Activated CD4-positive, alpha-beta T cell treated with anti-CD3 and anti-CD28 coated beads for 1 hour (primary cell): ENCODE data around the gene MAPK1IP1L.
A peak's percentile ranks its signal among the peaks of the same experiment; 100 is the strongest.

Experiments
- DNase-seq: peaks from one replicate; pipeline ENCODE4 v3.0.0-alpha.2; 2020

Gene MAPK1IP1L

GRCh38 chr14:55098561-55098898, 47.1 kb downstream of the MAPK1IP1L start:
- DNase-seq = no peak

GRCh38 chr14:55099756-55100155, 48.3 kb downstream of the MAPK1IP1L start:
- DNase-seq = no peak

DNA sequence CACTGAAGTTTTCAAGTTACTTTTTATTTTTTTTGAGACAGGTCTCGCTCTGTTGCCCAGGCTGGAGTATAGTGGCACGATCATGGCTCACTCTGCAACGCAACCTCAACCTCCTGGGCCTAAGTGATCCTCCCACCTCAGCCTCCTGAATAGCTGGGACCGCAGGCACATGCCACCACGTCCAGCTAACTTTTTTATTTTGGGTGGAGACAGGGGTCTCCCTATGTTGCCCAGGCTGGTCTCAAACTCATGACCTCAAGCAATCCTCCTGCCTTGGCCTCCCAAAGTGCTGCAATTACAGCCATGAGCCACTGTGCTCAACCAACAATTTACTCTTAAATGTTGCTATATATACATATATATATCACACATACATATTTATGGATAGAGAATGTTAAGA, 50.3 kb downstream of the MAPK1IP1L start:
- DNase-seq = no peak

DNA sequence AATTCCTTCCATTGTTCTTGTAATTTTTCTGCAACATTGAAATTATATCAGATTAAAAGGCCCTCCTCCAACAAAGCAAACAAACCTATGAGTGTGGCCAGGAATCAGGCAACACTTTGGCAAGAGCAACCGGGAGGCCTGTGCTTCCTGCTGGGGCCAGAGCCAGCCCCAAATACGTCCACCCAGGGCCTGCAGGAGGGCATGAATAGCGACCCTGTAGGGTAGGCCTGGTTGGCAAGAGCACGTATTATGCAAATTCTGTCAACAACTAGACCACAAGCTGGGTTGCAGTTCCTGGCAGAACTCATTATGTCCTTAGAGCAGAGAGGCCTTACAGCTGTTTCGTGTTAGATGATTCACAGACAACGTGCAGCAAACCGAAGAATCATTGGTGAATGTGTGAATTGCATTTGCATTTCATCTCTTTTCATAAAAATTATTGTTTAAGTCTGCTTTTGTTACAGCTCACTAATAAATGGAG, 50.7 kb downstream of the MAPK1IP1L start:
- DNase-seq = no peak

DNA sequence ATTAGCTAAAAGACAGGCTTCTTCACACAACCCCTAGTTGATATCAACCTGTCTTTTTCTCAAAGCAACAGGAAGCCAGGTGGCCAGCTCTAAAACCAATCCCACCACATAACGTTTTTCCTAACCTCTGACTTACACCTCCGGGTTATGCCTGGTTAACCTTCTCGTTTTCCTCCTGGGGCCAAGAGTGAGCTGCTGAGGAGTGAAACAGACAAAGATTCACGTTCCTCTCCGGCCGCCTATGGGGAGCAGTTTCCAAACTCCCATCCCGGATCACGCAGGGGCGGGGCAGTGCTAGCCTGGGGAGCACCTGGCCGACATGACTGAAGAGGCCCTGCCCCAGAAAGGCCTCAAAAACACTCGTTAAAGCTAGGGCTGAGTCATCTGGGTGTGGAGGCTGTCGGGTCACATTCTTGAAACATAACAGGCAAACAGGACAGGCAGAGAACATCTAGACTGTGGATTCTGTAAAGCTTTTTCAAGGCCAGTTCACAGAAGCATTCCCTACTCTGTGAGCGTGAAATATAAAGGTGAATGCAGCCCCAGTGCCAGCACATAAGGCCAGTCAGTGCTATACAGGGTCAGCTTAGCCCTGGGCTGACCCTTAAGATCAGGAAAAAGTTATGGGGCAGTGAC, 51.7 kb downstream of the MAPK1IP1L start:
- peak; percentile 19 for DNase-seq

- no peak for DNase-seq
These were observed 52.8 kb downstream of the MAPK1IP1L start for GRCh38 chr14:55103971-55104954.

- no peak for DNase-seq
These were observed 54.5 kb downstream of the MAPK1IP1L start for GRCh38 chr14:55105991-55106390.

GRCh38 chr14:55107766-55108554, 56.5 kb downstream of the MAPK1IP1L start:
- DNase-seq = no peak

DNA sequence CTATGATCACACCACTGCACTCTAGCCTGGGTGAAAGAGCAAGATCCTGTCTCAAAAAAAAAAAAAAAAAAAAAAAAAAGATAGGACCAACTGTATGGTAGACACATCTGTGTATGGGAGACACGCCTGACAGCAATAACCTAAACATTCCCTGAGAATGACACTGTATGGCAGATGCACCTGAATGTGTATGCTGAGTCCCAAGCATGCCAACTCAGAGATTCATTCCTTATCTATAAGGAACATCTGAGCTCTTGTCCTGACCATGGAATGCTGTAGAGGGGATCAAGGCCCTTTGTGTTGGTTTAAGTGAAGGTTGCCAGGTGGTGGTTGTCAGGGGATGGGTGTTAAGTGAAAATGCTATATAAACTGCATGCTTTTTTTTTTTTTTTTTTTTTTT, 58.4 kb downstream of the MAPK1IP1L start:
- DNase-seq = no peak

GRCh38 chr14:55111122-55111708, 59.8 kb downstream of the MAPK1IP1L start:
- DNase-seq = no peak

DNA sequence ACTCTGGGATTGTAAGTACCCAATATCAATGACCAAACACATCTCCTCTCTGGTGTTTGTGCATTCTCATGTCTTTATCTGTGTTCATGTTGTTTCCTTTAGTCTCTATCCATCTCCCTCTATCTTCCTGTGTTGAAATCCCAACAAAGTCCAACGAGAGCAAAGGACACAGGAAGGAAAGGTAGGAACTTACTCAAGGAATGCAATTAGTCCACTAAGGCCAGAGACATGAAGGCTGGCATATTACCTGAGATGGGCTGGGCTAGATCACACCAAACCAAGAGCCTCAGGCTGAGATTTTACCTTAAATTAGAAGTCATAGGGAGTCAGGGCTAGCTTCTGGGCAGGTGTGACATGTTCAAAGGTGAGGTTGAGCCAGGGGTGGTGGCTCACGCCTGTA, 63.3 kb downstream of the MAPK1IP1L start:
- DNase-seq = no peak

DNA sequence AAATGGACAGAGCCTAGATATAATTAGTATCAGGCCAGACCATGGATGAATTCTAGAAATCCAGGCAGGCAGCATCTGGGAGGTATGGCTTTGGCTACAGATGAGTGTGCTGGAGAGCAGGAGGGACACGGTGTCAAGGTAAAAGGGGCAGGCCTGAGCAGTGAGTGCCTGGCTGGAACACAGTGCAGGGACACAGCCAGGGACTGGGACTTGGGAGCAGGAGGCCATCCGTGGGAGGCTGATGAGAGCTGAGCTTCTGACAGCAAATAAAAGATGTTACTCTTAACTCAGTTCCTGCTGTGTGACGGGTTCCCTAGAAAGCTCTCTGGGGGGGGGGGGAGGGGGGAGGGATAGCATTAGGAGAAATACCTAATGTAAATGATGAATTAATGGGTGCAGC, 64.0 kb downstream of the MAPK1IP1L start:
- DNase-seq = no peak

GRCh38 chr14:55115861-55116245, 64.4 kb downstream of the MAPK1IP1L start:
- DNase-seq = no peak

GRCh38 chr14:55116246-55117030, 65.0 kb downstream of the MAPK1IP1L start:
- no peak for DNase-seq

DNA sequence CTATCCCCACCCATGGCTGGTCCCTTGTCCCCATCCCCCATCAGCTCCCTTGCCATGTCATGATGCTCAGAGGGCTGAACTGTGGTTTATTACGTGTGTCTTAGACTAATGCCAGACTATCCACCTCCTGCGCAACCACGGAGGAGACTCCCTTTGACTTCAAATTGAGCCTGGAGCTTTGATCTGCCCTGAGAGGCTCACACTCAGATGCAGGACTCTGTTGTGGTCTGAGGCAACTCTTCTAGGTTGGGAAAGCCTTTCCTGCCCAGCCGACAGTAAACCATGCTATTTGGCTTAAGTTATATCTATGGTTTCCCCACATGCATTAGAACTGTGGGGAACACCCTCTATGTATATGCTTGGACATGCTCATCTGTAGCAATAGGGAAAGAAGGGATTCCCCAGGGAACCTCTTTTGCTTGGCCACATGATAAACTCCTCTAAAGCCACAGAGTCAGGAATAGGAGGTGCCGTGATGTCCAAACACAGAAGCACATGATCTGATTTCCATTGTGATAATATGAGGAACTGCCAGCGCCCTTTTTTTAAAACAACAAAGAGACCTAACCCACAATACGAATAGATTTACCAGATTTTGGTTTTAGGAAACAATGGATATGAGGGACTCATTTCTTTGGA, 66.5 kb downstream of the MAPK1IP1L start:
- no peak for DNase-seq

DNA sequence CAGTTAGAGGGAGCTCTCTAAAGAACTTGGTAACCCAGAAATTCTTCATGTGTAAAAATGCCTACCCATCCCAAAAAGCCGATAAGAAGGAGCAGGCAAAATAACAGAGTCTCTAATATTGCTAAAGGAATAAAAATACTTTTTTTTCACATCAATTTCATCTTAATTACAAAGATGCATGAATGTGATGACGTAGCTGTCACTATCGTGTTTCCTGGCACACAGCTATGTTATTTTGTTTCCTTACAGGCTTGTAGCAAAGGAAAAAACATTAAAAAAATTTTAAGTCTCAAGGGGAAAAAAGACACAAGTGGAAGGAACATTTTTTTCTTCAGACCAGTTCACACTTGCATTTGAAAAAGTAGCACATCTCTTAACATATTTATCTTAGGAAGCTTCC, 67.3 kb downstream of the MAPK1IP1L start:
- no peak for DNase-seq
